Measurements from ENCODE around the gene SKIC2.
"Not testable (repeated sequence)": the region's sequence is repeated elsewhere in the genome, so short reads cannot be mapped to it uniquely, and the experiment has no call there.

The SKIC2 gene

GRCh38 chr6:31958741-31959739, at the start of gene SKIC2, which contains the start of gene NELFE:
TSS of gene SKIC2 (plus strand) at chr6:31959175. CDS start at chr6:31959193, 18 bp downstream.
TSS of gene NELFE (minus strand) at chr6:31958971. CDS start at chr6:31958446, 525 bp downstream.
- FAIRE-seq = peak; percentile 95

DNA sequence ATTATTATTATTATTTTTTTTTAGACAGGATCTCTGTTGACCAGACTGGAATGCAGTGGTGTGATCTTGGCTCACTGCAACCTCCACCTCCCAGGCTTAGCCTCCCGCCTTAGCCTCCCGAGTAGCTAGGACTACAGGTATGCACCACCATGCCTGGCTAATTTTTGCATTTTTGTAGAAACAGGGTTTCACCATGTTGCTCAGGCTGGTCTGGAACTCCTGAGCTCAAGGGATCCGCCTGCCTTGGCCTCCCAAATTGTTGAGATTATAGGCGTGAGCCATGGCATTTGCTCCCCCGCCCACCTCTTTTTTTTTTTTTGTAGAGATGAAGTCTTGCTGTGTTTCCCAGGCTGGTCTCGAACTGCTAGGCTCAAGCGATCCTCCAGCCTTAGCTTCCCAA, 49.7 kb upstream of the SKIC2 start:
- not testable (repeated sequence) for FAIRE-seq

- FAIRE-seq = no peak
These were observed 47.0 kb upstream of the SKIC2 start for GRCh38 chr6:31911826-31912585.

GRCh38 chr6:31915351-31915750, 43.6 kb upstream of the SKIC2 start:
- FAIRE-seq = no peak

DNA sequence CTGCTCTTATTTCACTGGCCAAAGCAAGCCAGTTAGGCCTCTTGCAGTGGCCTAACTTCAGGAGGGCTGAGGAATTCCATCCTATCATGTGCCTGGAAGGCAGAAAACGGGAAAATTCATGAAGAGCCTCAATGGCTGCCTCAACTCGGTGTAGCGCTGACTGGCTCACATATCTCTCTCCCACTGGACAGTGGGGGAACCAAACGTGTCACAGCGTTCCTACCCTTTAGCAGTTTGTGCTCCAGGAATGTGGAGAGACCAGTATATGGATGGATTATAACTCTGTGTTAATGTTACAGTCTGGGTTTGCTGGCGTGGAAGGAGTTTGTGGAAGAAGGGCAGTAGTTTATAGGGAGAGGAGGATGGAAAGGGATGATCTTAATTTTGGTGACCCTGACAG, 43.2 kb upstream of the SKIC2 start:
- no peak for FAIRE-seq

DNA sequence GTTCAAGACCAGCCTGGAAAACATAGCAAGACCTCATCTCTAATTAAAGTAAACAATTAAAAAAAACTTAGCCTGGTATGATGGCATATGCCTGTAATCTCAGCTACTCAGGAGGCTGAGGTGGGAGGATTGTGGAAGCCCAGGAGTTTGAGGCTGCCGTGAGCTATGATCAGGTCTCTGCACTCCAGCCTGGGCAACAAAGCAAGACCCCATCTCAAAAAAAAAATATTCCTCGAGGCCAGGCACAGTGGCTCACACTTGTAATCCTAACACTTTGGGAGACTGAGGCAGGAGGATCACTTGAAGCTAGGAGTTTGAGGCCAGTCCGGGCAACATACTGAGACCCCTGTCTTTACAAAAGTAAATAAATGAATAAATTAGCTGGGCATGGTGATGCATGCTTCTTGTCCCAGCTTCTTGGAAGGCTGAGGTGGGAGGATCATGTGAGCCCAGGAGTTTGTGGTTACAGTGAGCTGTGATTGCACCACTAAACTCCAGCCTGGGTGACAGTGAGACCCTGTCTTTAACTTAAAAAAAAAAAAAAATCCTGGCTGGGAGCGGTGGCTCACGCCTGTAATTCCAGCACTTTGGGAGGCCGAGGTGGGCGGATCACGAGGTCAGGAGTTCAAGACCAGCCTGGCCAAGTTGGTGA, 40.8 kb upstream of the SKIC2 start:
- FAIRE-seq = no peak

DNA sequence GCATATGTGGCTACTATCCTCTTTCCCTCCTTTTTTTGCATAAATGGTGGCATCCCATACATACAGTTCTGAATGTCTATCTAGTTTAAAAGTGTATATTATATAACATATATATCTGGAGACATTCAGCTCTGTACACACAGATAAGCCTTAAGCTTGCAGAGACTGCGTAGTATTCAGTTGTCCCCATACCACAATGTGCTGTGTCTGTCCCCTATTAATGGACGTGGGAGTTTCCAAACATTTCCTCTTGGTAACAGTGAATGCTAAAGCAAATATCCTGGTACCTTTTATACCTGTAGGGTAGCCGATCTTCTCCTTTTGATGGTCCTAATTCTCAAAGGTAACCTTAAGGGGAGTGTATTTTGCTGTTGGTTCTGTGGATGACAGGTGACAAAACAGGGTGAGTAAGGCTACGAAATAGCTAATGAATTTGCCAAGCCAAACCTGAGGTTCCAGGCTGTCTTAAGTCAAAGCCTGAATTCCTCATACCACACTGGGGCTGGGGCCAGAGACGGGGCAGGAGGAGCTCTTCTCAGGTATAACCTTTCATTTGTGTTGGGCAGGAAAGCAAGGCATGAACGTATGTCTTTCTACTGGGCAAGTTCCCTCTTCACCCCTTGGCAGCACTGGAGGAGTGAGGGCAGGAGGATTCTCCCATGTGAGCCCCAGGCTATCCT, 39.2 kb upstream of the SKIC2 start:
- FAIRE-seq = no peak

DNA sequence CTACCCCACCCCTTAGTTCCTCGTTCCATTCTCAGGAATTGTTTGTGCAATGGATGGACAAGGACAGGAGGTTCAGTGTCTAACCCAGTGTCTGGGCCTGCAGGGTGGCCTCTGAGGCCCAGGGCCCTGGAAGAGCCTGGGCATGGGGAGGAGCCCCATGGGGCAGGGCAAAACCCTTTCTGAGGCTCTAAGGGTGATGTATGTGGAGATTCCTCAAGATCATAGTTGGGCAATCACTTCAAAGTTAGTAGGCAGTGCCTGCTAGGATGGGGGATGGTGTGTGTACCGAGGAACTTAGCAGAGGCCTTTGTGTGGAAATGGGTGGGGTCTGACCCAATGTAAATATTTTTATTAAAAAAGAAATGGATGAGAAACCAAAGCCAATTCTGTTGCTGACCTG, 38.2 kb upstream of the SKIC2 start:
- no peak for FAIRE-seq

- FAIRE-seq = peak; percentile 48
These were observed 36.0 kb upstream of the SKIC2 start for GRCh38 chr6:31922942-31923341.

- no peak for FAIRE-seq
These were observed 31.6 kb upstream of the SKIC2 start, which contains the start of gene C2 for GRCh38 chr6:31927242-31927862. TSS of gene C2 (plus strand) at chr6:31927717. CDS start at chr6:31927753, 36 bp downstream.

DNA sequence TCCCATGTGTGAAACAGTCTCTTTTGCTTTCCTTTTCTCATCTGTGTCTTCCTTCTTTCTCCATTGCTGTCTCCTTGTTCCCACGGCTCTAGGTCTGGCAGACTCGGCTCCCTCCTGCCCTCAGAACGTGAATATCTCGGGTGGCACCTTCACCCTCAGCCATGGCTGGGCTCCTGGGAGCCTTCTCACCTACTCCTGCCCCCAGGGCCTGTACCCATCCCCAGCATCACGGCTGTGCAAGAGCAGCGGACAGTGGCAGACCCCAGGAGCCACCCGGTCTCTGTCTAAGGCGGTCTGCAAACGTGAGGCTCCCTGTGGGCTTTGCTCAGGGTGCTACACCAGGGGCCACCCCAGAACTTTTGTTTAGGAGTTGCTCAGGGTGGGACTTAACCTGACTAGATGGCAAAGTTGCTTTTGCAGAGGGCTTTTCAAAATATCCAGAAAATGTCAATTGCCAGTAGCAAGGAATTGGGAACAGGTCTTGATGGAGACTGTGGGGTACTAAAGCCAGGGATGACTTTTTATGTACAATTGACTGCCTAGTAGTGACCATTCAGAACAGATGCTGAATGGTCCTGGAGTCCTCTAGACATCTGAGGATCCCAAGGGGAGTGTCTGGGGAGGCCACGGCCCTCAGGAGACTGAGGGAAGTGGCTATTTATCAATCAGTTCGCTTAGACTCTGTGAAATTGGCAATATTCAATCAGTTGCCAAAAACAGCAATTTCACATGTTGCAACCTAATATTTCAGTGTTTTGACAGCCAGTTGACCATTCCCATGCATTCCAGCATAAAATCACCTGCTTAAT, 30.9 kb upstream of the SKIC2 start:
- FAIRE-seq = no peak

DNA sequence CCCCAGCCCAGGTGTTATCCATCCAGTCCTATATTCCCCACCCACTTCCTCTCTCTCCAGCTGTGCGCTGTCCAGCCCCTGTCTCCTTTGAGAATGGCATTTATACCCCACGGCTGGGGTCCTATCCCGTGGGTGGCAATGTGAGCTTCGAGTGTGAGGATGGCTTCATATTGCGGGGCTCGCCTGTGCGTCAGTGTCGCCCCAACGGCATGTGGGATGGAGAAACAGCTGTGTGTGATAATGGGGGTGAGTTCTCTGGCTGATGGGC, 30.4 kb upstream of the SKIC2 start:
- no peak for FAIRE-seq

GRCh38 chr6:31930962-31931361, 28.0 kb upstream of the SKIC2 start:
- no peak for FAIRE-seq

- not testable (repeated sequence) for FAIRE-seq
These were observed 26.8 kb upstream of the SKIC2 start for GRCh38 chr6:31932137-31932536.

- no peak for FAIRE-seq
These were observed 25.4 kb upstream of the SKIC2 start for GRCh38 chr6:31933537-31933936.

DNA sequence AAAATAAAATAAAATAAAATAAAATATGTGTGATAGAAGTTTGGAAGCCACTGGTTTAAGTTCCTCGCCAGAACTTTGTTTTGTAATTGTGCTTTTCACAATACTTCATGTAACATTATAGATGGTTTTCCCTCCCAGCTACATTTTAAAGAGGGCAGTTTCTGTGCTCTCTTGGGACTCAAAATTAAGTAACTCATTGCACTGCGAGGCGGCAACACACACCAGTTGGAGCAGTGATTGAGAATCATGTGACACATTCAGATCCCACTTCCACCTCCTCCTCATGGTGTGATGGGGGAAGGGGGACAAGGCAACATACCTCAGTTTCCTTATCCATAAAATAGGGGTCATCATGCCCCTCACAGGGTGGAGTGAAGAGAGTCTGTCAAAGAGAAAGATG, 24.0 kb upstream of the SKIC2 start:
- no peak for FAIRE-seq

DNA sequence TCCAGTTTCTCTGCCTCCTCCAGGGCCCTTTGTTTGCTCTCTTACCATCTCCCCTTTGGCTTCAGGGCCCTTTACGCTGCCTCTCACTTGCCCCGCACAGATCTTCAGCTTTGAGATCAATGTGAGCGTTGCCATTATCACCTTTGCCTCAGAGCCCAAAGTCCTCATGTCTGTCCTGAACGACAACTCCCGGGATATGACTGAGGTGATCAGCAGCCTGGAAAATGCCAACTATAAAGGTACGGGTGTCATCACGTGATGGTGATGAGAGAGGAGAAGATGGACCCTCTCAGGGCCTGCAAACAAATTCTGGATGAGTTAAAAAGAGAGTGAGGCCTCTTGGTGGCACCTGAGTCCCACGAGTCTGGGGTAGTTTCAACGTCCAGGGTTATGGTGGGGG, 23.2 kb upstream of the SKIC2 start:
- no peak for FAIRE-seq

- FAIRE-seq = no peak
These were observed 18.7 kb upstream of the SKIC2 start for GRCh38 chr6:31940256-31940664.

GRCh38 chr6:31943742-31944141, 15.2 kb upstream of the SKIC2 start:
- FAIRE-seq = no peak

DNA sequence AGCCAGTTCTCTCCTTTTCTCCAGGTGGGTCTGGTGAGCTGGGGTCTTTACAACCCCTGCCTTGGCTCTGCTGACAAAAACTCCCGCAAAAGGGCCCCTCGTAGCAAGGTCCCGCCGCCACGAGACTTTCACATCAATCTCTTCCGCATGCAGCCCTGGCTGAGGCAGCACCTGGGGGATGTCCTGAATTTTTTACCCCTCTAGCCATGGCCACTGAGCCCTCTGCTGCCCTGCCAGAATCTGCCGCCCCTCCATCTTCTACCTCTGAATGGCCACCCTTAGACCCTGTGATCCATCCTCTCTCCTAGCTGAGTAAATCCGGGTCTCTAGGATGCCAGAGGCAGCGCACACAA, 13.8 kb upstream of the SKIC2 start:
- no peak for FAIRE-seq

Data from G401.6 (cell line).